Stimulated activated CD4-positive, alpha-beta T cell treated with anti-CD3 and anti-CD28 coated beads, Interleukin-4, amount 100 ng/mL, for 48 hours (primary cell): Measurements from ENCODE around the gene ZNF100.
A peak's percentile ranks its signal among the peaks of the same experiment; 100 is the strongest.
"Not testable (repeated sequence)": the region's sequence is repeated elsewhere in the genome, so short reads cannot be mapped to it uniquely, and the experiment has no call there.

Experiments
- DNase-seq, 2 donors: peaks; one replicate each; pipeline ENCODE4 v3.0.0-alpha.2; 2020; ENCODE audit warnings: low read depth in 2 of 2

Gene ZNF100

GRCh38 chr19:21704320-21704719 is 63.1 kb downstream of the ZNF100 start:
- DNase-seq = no peak

DNA sequence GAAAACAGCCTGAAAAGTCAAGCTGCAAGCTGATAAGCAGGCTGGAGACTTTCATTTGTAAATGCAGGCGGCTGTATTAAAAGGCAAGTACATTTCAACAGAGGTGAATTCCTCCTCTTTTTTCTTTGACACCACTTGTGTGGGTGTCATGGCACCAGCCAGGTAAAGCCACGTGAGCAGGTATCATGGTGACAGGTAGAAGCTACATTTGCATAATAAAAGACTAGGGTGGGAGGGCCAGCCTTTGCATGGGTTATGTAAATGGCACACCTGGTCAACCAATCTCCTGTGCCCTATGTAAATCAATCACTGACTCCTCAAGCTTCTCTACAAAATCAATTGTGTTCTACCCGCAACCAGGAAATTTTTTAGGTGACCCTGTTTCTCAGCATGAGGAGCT is 68.2 kb downstream of the ZNF100 start:
- no peak for DNase-seq

GRCh38 chr19:21698215-21698614 is 69.2 kb downstream of the ZNF100 start:
- DNase-seq = no peak

- DNase-seq = no peak
Measured at GRCh38 chr19:21697698-21698097, 69.7 kb downstream of the ZNF100 start.

GRCh38 chr19:21694171-21694906 is 73.0 kb downstream of the ZNF100 start:
- DNase-seq = no peak

GRCh38 chr19:21693399-21693798 is 74.0 kb downstream of the ZNF100 start:
- no peak for DNase-seq

GRCh38 chr19:21691661-21692060 is 75.7 kb downstream of the ZNF100 start:
- DNase-seq = no peak

DNA sequence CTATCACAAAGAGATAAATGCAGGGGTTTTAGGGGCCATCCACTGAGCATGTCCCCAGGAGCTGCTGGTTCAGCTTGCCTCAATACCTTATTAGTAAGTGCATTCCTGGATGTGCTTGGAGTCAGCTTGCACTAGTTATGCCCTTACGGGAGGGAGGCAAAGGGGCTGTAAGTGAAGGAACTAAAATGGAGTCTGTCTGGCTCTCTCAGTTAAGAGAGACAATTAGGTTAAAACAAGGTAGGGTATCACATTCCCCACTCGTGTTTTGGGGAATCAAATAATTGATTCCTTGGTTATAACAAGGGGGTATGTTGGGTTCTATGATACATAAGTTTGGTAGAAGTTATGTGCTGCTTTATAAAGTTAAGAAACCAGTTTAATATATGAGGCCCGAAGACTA is 78.9 kb downstream of the ZNF100 start:
- DNase-seq = no peak

DNA sequence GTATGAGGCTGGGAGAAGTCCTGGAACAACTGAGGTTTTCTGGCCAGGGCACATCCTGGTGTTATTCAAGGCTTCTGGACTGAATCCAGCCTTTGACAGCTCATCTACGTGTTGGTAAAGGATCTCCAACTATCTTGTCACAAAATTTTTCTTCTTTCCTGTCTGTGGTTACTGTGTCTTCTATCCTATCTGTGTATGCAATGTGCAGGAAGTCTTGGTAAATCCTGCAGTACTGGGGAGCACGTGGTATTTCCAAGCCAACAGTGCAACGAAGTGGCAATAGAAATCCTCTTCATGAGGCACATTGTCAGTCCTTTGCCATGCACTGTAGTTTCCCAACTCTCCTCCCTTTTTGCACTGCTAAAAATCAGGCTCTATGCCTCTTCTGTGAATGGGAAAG is 86.7 kb downstream of the ZNF100 start:
- no peak for DNase-seq

- DNase-seq = no peak
Measured at GRCh38 chr19:21680026-21680425, 87.4 kb downstream of the ZNF100 start.

- DNase-seq = peak in 1 of 2 donors; percentile 2
Measured at GRCh38 chr19:21677696-21678418, 89.5 kb downstream of the ZNF100 start.

DNA sequence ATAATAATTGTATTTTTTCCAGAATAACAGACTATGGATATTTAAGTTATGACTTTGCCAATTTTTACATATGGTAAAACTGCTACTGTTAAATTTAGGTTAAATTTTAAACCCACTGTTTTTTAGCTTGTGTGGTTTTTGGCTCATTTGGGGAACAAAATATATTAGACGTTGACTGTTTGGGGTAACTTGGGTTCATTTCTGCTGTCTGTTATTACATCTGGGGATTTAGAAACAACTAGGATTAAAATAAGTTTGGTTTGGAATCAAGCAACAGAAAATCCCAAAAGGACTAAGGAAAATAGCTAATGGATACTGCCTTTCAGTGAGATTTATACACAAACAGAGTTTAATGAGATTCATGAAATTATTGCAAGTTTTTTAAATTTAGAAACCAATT is 92.9 kb downstream of the ZNF100 start:
- no peak for DNase-seq

GRCh38 chr19:21673479-21673878 is 93.9 kb downstream of the ZNF100 start:
- DNase-seq = not testable (repeated sequence)
